Measurements from ENCODE around the gene CYP2W1.
A peak's percentile ranks its signal among the peaks of the same experiment; 100 is the strongest.

The CYP2W1 gene

GRCh38 chr7:974820-975681, 7.9 kb upstream of the CYP2W1 start, which contains the start of gene COX19:
TSS of gene COX19 (minus strand) at chr7:975549. CDS start at chr7:975509, 40 bp downstream.
- Histone ChIP-seq H3K4me1 (ENCODE audit: insufficient read depth, poor library complexity, severe bottlenecking) (peaks cover 3% of the 10 kb centered on the region), H3K27me3 (ENCODE audit: insufficient read depth, poor library complexity, severe bottlenecking) (no peaks in the 10 kb centered on the region), H3K9me3 (ENCODE audit: severe bottlenecking) (no peaks in the 10 kb centered on the region), H3K36me3 (ENCODE audit: low read depth) (peaks cover 36% of the 10 kb centered on the region), H3K27ac (ENCODE audit: poor library complexity, severe bottlenecking) (peak within 1 kb of the TSS; percentile 58), H3K4me3 (ENCODE audit: severe bottlenecking) (peak within 1 kb of the TSS; percentile 99)
- DNase-seq (ENCODE audit: low spot score) (no peak), ATAC-seq (ENCODE audit: low read depth) (peak; percentile 89)
- TF ChIP-seq CTCF (IDR thresholded peaks at IDR 0.05; ENCODE audit: poor library complexity, severe bottlenecking): no peak

- no peak for DNase-seq (ENCODE audit: low spot score)
- Histone ChIP-seq H3K27ac (ENCODE audit: poor library complexity, severe bottlenecking) (no peak overlapping the region), H3K4me1 (ENCODE audit: insufficient read depth, poor library complexity, severe bottlenecking) (peaks cover 3% of the 10 kb centered on the region), H3K36me3 (ENCODE audit: low read depth) (peaks cover 29% of the 10 kb centered on the region), H3K4me3 (ENCODE audit: severe bottlenecking) (peak overlapping the region; percentile 99), H3K9me3 (ENCODE audit: severe bottlenecking) (no peaks in the 10 kb centered on the region), H3K27me3 (ENCODE audit: insufficient read depth, poor library complexity, severe bottlenecking) (no peaks in the 10 kb centered on the region)
- TF ChIP-seq CTCF (IDR thresholded peaks at IDR 0.05; ENCODE audit: poor library complexity, severe bottlenecking): no peak
- no peak for ATAC-seq (ENCODE audit: low read depth)
These were observed 7.1 kb upstream of the CYP2W1 start for GRCh38 chr7:975702-976473.

GRCh38 chr7:976901-977325, 6.1 kb upstream of the CYP2W1 start:
- no peak for TF ChIP-seq CTCF (IDR thresholded peaks at IDR 0.05; ENCODE audit: poor library complexity, severe bottlenecking)
- Histone ChIP-seq H3K4me3 (ENCODE audit: severe bottlenecking) (no peak overlapping the region), H3K4me1 (ENCODE audit: insufficient read depth, poor library complexity, severe bottlenecking) (peaks cover 3% of the 10 kb centered on the region), H3K9me3 (ENCODE audit: severe bottlenecking) (no peaks in the 10 kb centered on the region), H3K27me3 (ENCODE audit: insufficient read depth, poor library complexity, severe bottlenecking) (no peaks in the 10 kb centered on the region), H3K36me3 (ENCODE audit: low read depth) (peaks cover 19% of the 10 kb centered on the region), H3K27ac (ENCODE audit: poor library complexity, severe bottlenecking) (no peak overlapping the region)
- DNase-seq (ENCODE audit: low spot score): no peak
- no peak for ATAC-seq (ENCODE audit: low read depth)

GRCh38 chr7:977326-978048, 5.5 kb upstream of the CYP2W1 start:
- peaks cover 3% of the 10 kb centered on the region for H3K4me1 ChIP-seq (ENCODE audit: insufficient read depth, poor library complexity, severe bottlenecking)
- ATAC-seq (ENCODE audit: low read depth) (no peak), DNase-seq (ENCODE audit: low spot score) (no peak)
- H3K9me3 ChIP-seq (ENCODE audit: severe bottlenecking): no peaks in the 10 kb centered on the region
- no peak overlapping the region for H3K27ac ChIP-seq (ENCODE audit: poor library complexity, severe bottlenecking)
- no peak overlapping the region for H3K4me3 ChIP-seq (ENCODE audit: severe bottlenecking)
- H3K36me3 ChIP-seq (ENCODE audit: low read depth): peaks cover 13% of the 10 kb centered on the region
- H3K27me3 ChIP-seq (ENCODE audit: insufficient read depth, poor library complexity, severe bottlenecking): no peaks in the 10 kb centered on the region
- no peak for TF ChIP-seq CTCF (IDR thresholded peaks at IDR 0.05; ENCODE audit: poor library complexity, severe bottlenecking)

All from RWPE2 (cell line).